K562 (cell line): ENCODE data around the gene MPI. TPM values are rescaled to one million over a fixed set of nuclear protein-coding genes. Genes with fewer than 3 reads are reported as not detected.
A peak's percentile ranks its signal among the peaks of the same experiment; 100 is the strongest.

ENCODE experiments used
- ATF7 ChIP-seq: fragments of 450-650 bp; IDR thresholded peaks from 2 replicates; pipeline ENCODE4 v1.7.1; 2014; ENCODE audit warnings: mild to moderate bottlenecking, moderate library complexity
- CTBP1 ChIP-seq: fragments of 450-650 bp; IDR thresholded peaks from 2 replicates; pipeline ENCODE4 v1.6.1; 2016; ENCODE audit warnings: borderline replicate concordance
- KDM4B ChIP-seq, 2 experiments: fragments of 450-650 bp in 1 of 2; sonication (generic) in 1 of 2; IDR thresholded peaks; 2 replicates each; pipeline ENCODE4 v1.6.1; 2016 to 2017; ENCODE audit warnings: borderline replicate concordance in 2 of 2, antibody characterized with exemption in 1 of 2, low read depth in 1 of 2, mild to moderate bottlenecking in 1 of 2
- NRF1 ChIP-seq, 2 experiments: fragments of 450-650 bp; IDR thresholded peaks in 1 of 2; conservative IDR thresholded peaks in 1 of 2; 2 replicates each; pipeline ENCODE4 v1.6.1; 2014; ENCODE audit warnings: mild to moderate bottlenecking in 2 of 2
- TEAD1 ChIP-seq, 2 experiments: fragments of 450-650 bp in 1 of 2; sonication (generic) in 1 of 2; formaldehyde crosslinking; IDR thresholded peaks; 2 replicates each; pipeline versions ENCODE4 v1.4.0 to v1.8.0; 2020 to 2022; ENCODE audit warnings: mild to moderate bottlenecking in 2 of 2, missing genetic modification reagents in 1 of 2
- ZNF143 ChIP-seq: sonication (generic); formaldehyde crosslinking; IDR thresholded peaks from 2 replicates; pipeline ENCODE4 v1.9.0; 2022; ENCODE audit warnings: mild to moderate bottlenecking, missing genetic modification reagents
- polyA plus RNA-seq, 8 experiments: library from polyadenylated mRNA; depleted of rRNA in 4 of 8; stranded (reverse) in 5 of 8; unstranded in 3 of 8; fragments of >200 nt; fragmentation: Nextera tagmentation in 2 of 8; fragmentation: Illumina TruSeq in 1 of 8; extraction: Ambion mirVana in 2 of 8; extraction: Trizol in 1 of 8; gene quantifications; 2 replicates each; pipeline versions ENCODE4 v1.2.1 to v1.2.3, GENCODE V29; 2011 to 2014; ENCODE audit warnings: inconsistent platforms in 1 of 8, missing spikeins in 1 of 8
- total RNA-seq, 7 experiments: library from RNA; depleted of rRNA in 6 of 7; stranded (reverse); fragments of >200 nt in 6 of 7; fragmentation: Illumina TruSeq in 2 of 7; extraction: Trizol in 2 of 7; gene quantifications; 2 replicates each; pipeline versions ENCODE4 v1.2.1 to v1.2.3, GENCODE V29; 2011 to 2021; ENCODE audit warnings: low replicate concordance in 1 of 7
- TF ChIP-seq, protein P1 (sequence below), 2 experiments: fragments of 450-650 bp; formaldehyde crosslinking in 1 of 2; IDR thresholded peaks; 2 replicates each; pipeline versions ENCODE4 v1.4.0 to v1.6.1; 2014 to 2020; ENCODE audit warnings: mild to moderate bottlenecking in 2 of 2, borderline replicate concordance in 1 of 2, low read depth in 1 of 2
- TF ChIP-seq, protein P2 (sequence below): fragments of 250-450 bp; sonication (Bioruptor Pico); IDR thresholded peaks from 2 replicates; pipeline ENCODE4 v1.4.0; 2020
- TF ChIP-seq, protein P3 (sequence below): fragments of 250-450 bp; sonication (Bioruptor Pico); IDR thresholded peaks from 2 replicates; pipeline ENCODE4 v1.5.0; 2020; ENCODE audit warnings: mild to moderate bottlenecking
- TF ChIP-seq, protein P4 (sequence below): fragments of 450-650 bp; IDR thresholded peaks from 2 replicates; pipeline ENCODE4 v1.6.1; 2017; ENCODE audit warnings: antibody characterized with exemption, mild to moderate bottlenecking

MPI gene
- total and polyA plus RNA-seq, 9 of the 15 experiments (the other 6 are each of a cell fraction or from before 2014, with no cell fraction given), result 30.7 to 105 (median 40.5) TPM

DNA sequence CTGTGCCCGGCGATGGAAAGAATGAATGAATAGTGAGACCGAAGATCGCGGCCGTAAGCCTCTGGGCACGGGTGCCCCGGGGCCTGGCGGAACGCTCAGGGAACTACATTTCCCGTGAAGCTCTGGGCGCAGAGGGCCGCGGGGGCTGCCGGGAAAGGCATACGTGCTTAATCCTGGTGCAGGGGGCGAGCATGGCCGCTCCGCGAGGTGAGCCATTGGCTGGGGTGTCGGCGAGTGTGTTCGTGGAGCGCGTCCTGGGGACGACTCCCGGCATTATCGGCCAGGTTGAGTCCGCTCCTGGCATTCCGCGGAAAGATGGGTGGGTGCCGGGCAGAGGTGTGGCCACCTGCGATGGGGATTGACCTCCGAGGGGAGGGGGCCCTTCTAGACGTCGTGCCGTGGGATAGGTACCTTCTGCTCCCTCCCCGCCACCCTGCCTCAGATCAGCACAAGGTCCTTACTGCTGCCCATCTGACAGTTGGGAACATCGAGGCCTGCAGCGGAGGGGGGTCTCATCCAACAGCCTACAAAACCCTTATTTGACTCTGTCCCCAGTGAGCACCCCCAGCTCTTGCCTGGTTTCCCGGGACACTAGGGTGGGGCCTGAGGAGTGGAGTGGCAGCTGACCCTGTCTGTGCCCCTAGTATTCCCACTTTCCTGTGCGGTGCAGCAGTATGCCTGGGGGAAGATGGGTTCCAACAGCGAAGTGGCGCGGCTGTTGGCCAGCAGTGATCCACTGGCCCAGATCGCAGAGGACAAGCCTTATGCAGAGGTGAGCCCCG lies at the start of gene MPI (continued):
- TF ChIP-seq, protein P1, sequence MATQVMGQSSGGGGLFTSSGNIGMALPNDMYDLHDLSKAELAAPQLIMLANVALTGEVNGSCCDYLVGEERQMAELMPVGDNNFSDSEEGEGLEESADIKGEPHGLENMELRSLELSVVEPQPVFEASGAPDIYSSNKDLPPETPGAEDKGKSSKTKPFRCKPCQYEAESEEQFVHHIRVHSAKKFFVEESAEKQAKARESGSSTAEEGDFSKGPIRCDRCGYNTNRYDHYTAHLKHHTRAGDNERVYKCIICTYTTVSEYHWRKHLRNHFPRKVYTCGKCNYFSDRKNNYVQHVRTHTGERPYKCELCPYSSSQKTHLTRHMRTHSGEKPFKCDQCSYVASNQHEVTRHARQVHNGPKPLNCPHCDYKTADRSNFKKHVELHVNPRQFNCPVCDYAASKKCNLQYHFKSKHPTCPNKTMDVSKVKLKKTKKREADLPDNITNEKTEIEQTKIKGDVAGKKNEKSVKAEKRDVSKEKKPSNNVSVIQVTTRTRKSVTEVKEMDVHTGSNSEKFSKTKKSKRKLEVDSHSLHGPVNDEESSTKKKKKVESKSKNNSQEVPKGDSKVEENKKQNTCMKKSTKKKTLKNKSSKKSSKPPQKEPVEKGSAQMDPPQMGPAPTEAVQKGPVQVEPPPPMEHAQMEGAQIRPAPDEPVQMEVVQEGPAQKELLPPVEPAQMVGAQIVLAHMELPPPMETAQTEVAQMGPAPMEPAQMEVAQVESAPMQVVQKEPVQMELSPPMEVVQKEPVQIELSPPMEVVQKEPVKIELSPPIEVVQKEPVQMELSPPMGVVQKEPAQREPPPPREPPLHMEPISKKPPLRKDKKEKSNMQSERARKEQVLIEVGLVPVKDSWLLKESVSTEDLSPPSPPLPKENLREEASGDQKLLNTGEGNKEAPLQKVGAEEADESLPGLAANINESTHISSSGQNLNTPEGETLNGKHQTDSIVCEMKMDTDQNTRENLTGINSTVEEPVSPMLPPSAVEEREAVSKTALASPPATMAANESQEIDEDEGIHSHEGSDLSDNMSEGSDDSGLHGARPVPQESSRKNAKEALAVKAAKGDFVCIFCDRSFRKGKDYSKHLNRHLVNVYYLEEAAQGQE (IDR thresholded peaks at IDR 0.05; ENCODE audit: borderline replicate concordance), result no peak
- TF ChIP-seq, protein P1 (CRISPR knock-in tag; IDR thresholded peaks at IDR 0.05; ENCODE audit: low read depth), result 0 out of 2 replicates have a peak, but pooled peaks have one; percentile 41
- no peak for TF ChIP-seq KDM4B (IDR thresholded peaks at IDR 0.05; ENCODE audit: borderline replicate concordance in 2 of 2, low read depth in 1 of 2)
- TF ChIP-seq CTBP1, result no peak
- TF ChIP-seq, protein P2, sequence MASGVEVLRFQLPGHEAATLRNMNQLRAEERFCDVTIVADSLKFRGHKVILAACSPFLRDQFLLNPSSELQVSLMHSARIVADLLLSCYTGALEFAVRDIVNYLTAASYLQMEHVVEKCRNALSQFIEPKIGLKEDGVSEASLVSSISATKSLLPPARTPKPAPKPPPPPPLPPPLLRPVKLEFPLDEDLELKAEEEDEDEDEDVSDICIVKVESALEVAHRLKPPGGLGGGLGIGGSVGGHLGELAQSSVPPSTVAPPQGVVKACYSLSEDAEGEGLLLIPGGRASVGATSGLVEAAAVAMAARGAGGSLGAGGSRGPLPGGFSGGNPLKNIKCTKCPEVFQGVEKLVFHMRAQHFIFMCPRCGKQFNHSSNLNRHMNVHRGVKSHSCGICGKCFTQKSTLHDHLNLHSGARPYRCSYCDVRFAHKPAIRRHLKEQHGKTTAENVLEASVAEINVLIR (CRISPR knock-in tag), result peak; percentile 69; the same call in 1 of the 2 replicates
- peak; percentile 0 to 35; a peak in 1 of 4 replicates for TF ChIP-seq TEAD1 (CRISPR knock-in tag; IDR thresholded peaks at IDR 0.05)
- TF ChIP-seq, protein P3, sequence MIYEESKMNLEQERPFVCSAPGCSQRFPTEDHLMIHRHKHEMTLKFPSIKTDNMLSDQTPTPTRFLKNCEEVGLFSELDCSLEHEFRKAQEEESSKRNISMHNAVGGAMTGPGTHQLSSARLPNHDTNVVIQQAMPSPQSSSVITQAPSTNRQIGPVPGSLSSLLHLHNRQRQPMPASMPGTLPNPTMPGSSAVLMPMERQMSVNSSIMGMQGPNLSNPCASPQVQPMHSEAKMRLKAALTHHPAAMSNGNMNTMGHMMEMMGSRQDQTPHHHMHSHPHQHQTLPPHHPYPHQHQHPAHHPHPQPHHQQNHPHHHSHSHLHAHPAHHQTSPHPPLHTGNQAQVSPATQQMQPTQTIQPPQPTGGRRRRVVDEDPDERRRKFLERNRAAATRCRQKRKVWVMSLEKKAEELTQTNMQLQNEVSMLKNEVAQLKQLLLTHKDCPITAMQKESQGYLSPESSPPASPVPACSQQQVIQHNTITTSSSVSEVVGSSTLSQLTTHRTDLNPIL (CRISPR knock-in tag), result no peak
- TF ChIP-seq, protein P4, sequence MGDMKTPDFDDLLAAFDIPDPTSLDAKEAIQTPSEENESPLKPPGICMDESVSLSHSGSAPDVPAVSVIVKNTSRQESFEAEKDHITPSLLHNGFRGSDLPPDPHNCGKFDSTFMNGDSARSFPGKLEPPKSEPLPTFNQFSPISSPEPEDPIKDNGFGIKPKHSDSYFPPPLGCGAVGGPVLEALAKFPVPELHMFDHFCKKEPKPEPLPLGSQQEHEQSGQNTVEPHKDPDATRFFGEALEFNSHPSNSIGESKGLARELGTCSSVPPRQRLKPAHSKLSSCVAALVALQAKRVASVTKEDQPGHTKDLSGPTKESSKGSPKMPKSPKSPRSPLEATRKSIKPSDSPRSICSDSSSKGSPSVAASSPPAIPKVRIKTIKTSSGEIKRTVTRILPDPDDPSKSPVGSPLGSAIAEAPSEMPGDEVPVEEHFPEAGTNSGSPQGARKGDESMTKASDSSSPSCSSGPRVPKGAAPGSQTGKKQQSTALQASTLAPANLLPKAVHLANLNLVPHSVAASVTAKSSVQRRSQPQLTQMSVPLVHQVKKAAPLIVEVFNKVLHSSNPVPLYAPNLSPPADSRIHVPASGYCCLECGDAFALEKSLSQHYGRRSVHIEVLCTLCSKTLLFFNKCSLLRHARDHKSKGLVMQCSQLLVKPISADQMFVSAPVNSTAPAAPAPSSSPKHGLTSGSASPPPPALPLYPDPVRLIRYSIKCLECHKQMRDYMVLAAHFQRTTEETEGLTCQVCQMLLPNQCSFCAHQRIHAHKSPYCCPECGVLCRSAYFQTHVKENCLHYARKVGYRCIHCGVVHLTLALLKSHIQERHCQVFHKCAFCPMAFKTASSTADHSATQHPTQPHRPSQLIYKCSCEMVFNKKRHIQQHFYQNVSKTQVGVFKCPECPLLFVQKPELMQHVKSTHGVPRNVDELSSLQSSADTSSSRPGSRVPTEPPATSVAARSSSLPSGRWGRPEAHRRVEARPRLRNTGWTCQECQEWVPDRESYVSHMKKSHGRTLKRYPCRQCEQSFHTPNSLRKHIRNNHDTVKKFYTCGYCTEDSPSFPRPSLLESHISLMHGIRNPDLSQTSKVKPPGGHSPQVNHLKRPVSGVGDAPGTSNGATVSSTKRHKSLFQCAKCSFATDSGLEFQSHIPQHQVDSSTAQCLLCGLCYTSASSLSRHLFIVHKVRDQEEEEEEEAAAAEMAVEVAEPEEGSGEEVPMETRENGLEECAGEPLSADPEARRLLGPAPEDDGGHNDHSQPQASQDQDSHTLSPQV, result peak; percentile 62
- TF ChIP-seq NRF1 (conservative IDR thresholded peaks at IDR 0.05 in 1 of 2, IDR thresholded peaks at IDR 0.05 in 1 of 2), result peak in 1 of 2 experiments; percentile 12; a peak in 1 of 4 replicates
- peak; percentile 48 for TF ChIP-seq ATF7
- peak; percentile 99 for TF ChIP-seq ZNF143 (CRISPR knock-in tag)
